K562 (cell line): ENCODE results near the gene CT55. TPM values are rescaled to one million over a fixed set of nuclear protein-coding genes. Genes with fewer than 3 reads are reported as not detected.
"Not testable (repeated sequence)": the region's sequence is repeated elsewhere in the genome, so short reads cannot be mapped to it uniquely, and the experiment has no call there.

Experiments
- ATAC-seq: fragments of 200-7000 bp; cut with Tn5 transposase; 3 replicates; pipeline ENCODE4 v1.9.1; 2020; ENCODE audit warnings: moderate library complexity
- BruUV-seq: library from RNA; stranded (reverse); fragments of 400-500 nt; replicated peaks from 2 replicates; lab custom pipeline; 2021; lab: Mats Ljungman, UMichigan
- CTCF ChIA-PET: fragments of 300-600 bp; formaldehyde crosslinking; extraction: SDS; loops from one replicate; lab custom pipeline; 2021; ENCODE audit warnings: low intra/inter-chr PET ratio; lab: Yijun Ruan, JAX
- POLR2A ChIA-PET: fragments of 300-600, 350-650 bp; sonication (Branson Sonifier 250); formaldehyde crosslinking; extraction: SDS; loops from one replicate; lab custom pipeline; 2021; ENCODE audit warnings: antibody characterized with exemption, inconsistent platforms; lab: Yijun Ruan, JAX
- DNase-seq, 4 experiments: peaks; one replicate each; pipeline versions ENCODE4 v3.0.0 to v3.0.0-alpha.2; 2011 to 2018; ENCODE audit warnings: low spot score in 3 of 4, mixed read lengths in 3 of 4; ENCODE audit errors: extremely low read depth in 1 of 4
- FAIRE-seq: peaks from 2 replicates; lab custom pipeline; 2011; peaks lifted over from hg19 to GRCh38; lab: Jason Lieb, UNC
- H2AFZ ChIP-seq: 2 replicates; pipeline ENCODE4 v1.6.0; 2011; ENCODE audit warnings: low read depth, low read length, control low read depth, inconsistent platforms
- H3K27ac ChIP-seq: fragments of 200-600 bp; 3 replicates; pipeline ENCODE4 v1.8.0; 2011; ENCODE audit warnings: low read depth, mild to moderate bottlenecking, control low read depth, inconsistent platforms, low read length, moderate library complexity, mixed read lengths; ENCODE audit errors: extremely low read depth
- H3K27me3 ChIP-seq, 2 experiments: fragments of 300-600 bp in 1 of 2; 2 replicates in 1 of 2; 3 replicates in 1 of 2; pipeline versions ENCODE4 v1.6.0 to v1.8.0; 2011; ENCODE audit warnings: inconsistent platforms in 2 of 2, low read length in 2 of 2, mild to moderate bottlenecking in 1 of 2, mixed read lengths in 1 of 2, moderate library complexity in 1 of 2; ENCODE audit not compliant: control insufficient read depth in 2 of 2, insufficient read depth in 2 of 2
- H3K36me3 ChIP-seq: fragments of 300-600 bp; 3 replicates; pipeline ENCODE4 v1.8.0; 2011; ENCODE audit warnings: mild to moderate bottlenecking, low read length, inconsistent platforms; ENCODE audit not compliant: control insufficient read depth, insufficient read depth
- H3K4me1 ChIP-seq, 2 experiments: fragments of 200-600 bp in 1 of 2; replicated peaks in 1 of 2; 2 replicates in 1 of 2; 3 replicates in 1 of 2; pipeline versions ENCODE4 v1.5.1 to v1.8.0; 2011; ENCODE audit warnings: inconsistent platforms in 2 of 2, low read length in 2 of 2, mild to moderate bottlenecking in 1 of 2, mixed read lengths in 1 of 2, moderate library complexity in 1 of 2; ENCODE audit not compliant: control insufficient read depth in 2 of 2, insufficient read depth in 2 of 2
- H3K4me2 ChIP-seq: 2 replicates; pipeline ENCODE4 v1.6.1; 2011; ENCODE audit warnings: low read length, control low read depth, inconsistent platforms, mixed read lengths; ENCODE audit not compliant: insufficient read depth
- H3K4me3 ChIP-seq: fragments of 200-600 bp; sonication (generic), shearing (Covaris generic); 2 replicates; pipeline ENCODE4 v1.5.1; 2016; ENCODE audit warnings: control low read depth, inconsistent platforms
- H3K79me2 ChIP-seq: fragments of 200-600 bp; 3 replicates; pipeline ENCODE4 v1.8.0; 2011; ENCODE audit warnings: low read length, inconsistent platforms; ENCODE audit not compliant: control insufficient read depth, insufficient read depth
- H3K9ac ChIP-seq, 2 experiments: 2 replicates each; pipeline versions ENCODE4 v1.6.0 to v1.6.1; 2011; ENCODE audit warnings: low read depth in 2 of 2, low read length in 2 of 2, control low read depth in 1 of 2, inconsistent platforms in 1 of 2, mild to moderate bottlenecking in 1 of 2, mixed read lengths in 1 of 2; ENCODE audit not compliant: insufficient read depth in 1 of 2
- H3K9me1 ChIP-seq: one replicate; pipeline ENCODE4 v1.6.0; 2011; ENCODE audit warnings: inconsistent platforms, mild to moderate bottlenecking, low read length, moderate library complexity; ENCODE audit not compliant: control insufficient read depth, insufficient read depth
- H3K9me3 ChIP-seq: replicated peaks from 2 replicates; pipeline ENCODE4 v1.5.1; 2011; ENCODE audit warnings: low read depth, low read length, inconsistent platforms; ENCODE audit not compliant: control insufficient read depth, insufficient read depth
- H4K20me1 ChIP-seq: replicated peaks from 2 replicates; pipeline ENCODE4 v1.6.1; 2011; ENCODE audit warnings: low read length, inconsistent platforms, mixed read lengths; ENCODE audit not compliant: control insufficient read depth, insufficient read depth
- RAD21 ChIP-seq, 2 experiments: fragments of 250-450 bp in 1 of 2; fragments of 450-650 bp in 1 of 2; sonication (Bioruptor Pico) in 1 of 2; formaldehyde crosslinking in 1 of 2; IDR thresholded peaks in 1 of 2; conservative IDR thresholded peaks in 1 of 2; 2 replicates each; pipeline versions ENCODE4 v1.4.0 to v1.8.0; 2020 to 2022; ENCODE audit warnings: mild to moderate bottlenecking in 2 of 2, moderate library complexity in 1 of 2
- RFX1 ChIP-seq: fragments of 450-650 bp; IDR thresholded peaks from 2 replicates; pipeline ENCODE4 v1.6.1; 2016; ENCODE audit warnings: mild to moderate bottlenecking, moderate library complexity
- STAG1 ChIP-seq: sonication (generic); formaldehyde crosslinking; IDR thresholded peaks from 2 replicates; pipeline ENCODE4 v1.5.0; 2020; ENCODE audit warnings: missing genetic modification reagents, borderline replicate concordance
- WGBS: fragments of 100-300 bp; shearing (Covaris generic); methylation state at CpG from one replicate; pipeline ENCODE4 v1.1.6; 2016; ENCODE audit warnings: low coverage, mixed read lengths; ENCODE audit not compliant: insufficient coverage; ENCODE audit errors: missing lambda C conversion rate; 5-methylcytosine and 5-hydroxymethylcytosine counted together
- in situ Hi-C: fragments of 300-500 bp; cut with MboI; formaldehyde crosslinking; loops from 4 replicates; pipeline ENCODE4 v1.15.0; 2018; ENCODE audit warnings: inconsistent platforms, mixed read lengths
- intact Hi-C: fragments of 100-400 bp; cut with micrococcal nuclease; formaldehyde crosslinking; loops from 2 replicates; pipeline ENCODE4 v1.14.2; 2022
- polyA plus RNA-seq, 8 experiments: library from polyadenylated mRNA; depleted of rRNA in 4 of 8; stranded (reverse) in 5 of 8; unstranded in 3 of 8; fragments of >200 nt; fragmentation: Nextera tagmentation in 2 of 8; fragmentation: Illumina TruSeq in 1 of 8; extraction: Ambion mirVana in 2 of 8; extraction: Trizol in 1 of 8; gene quantifications; 2 replicates each; pipeline versions ENCODE4 v1.2.1 to v1.2.3, GENCODE V29; 2011 to 2014; ENCODE audit warnings: inconsistent platforms in 1 of 8, missing spikeins in 1 of 8
- total RNA-seq, 7 experiments: library from RNA; depleted of rRNA in 6 of 7; stranded (reverse); fragments of >200 nt in 6 of 7; fragmentation: Illumina TruSeq in 2 of 7; extraction: Trizol in 2 of 7; gene quantifications; 2 replicates each; pipeline versions ENCODE4 v1.2.1 to v1.2.3, GENCODE V29; 2011 to 2021; ENCODE audit warnings: low replicate concordance in 1 of 7
- TF ChIP-seq, protein P1 (sequence below), 2 experiments: fragments of 450-650 bp; formaldehyde crosslinking in 1 of 2; IDR thresholded peaks; 2 replicates each; pipeline versions ENCODE4 v1.4.0 to v1.6.1; 2014 to 2020; ENCODE audit warnings: mild to moderate bottlenecking in 2 of 2, borderline replicate concordance in 1 of 2, low read depth in 1 of 2
- TF ChIP-seq, protein P2 (sequence below), 3 experiments: IDR thresholded peaks in 2 of 3; conservative IDR thresholded peaks in 1 of 3; 2 replicates each; pipeline ENCODE4 v1.5.1; 2011 to 2012; ENCODE audit warnings: low read length in 3 of 3, mild to moderate bottlenecking in 3 of 3, control low read depth in 2 of 3, improper control_type of control experiment in 1 of 3, inconsistent platforms in 1 of 3, low read depth in 1 of 3, mixed read lengths in 1 of 3, moderate library complexity in 1 of 3; ENCODE audit not compliant: insufficient read depth in 2 of 3

Gene CT55
- total and polyA plus RNA-seq, 9 of the 15 experiments (the other 6 are each of a cell fraction or from before 2014, with no cell fraction given) = 48.5 to 98.9 (median 73.2) TPM

DNA sequence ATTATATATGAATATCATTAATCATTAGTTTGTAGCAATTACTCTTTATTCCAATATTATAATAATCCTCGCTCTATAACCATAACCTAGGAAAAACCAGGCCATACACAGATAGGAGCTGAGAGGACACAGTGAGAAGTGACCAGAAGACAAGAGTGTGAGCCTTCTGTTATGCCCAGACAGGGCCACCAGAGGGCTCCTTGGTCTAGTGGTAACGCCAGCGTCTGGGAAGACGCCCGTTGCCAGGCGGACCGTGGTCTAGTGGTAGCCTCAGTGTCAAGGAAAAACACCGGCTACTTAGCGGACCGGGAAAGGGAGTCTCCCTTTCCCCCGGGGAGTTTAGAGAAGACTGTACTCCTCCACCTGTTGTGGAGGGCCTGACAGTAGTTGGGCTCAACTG is 35.2 kb upstream of the CT55 start:
- FAIRE-seq, H4K20me1 ChIP-seq, H3K9me1 ChIP-seq, H3K4me3 ChIP-seq, DNase-seq, ATAC-seq, CTCF ChIA-PET, BruUV-seq, H3K4me2 ChIP-seq, H3K9ac ChIP-seq, H2AFZ ChIP-seq, H3K9me3 ChIP-seq, H3K27me3 ChIP-seq, H3K36me3 ChIP-seq, intact Hi-C loops, H3K79me2 ChIP-seq, H3K27ac ChIP-seq, H3K4me1 ChIP-seq: not testable (repeated sequence)
- 0% methylated on average over 10 of the region's 11 CpGs for WGBS
- TF ChIP-seq RAD21 (CRISPR knock-in tag; conservative IDR thresholded peaks at IDR 0.05 in 1 of 2, IDR thresholded peaks at IDR 0.05 in 1 of 2) (peak; percentile 53 to 77), STAG1 (peak; percentile 28; the same call in 1 of the 2 replicates), RFX1 (peak; percentile 27; the same call in 1 of the 2 replicates)
- TF ChIP-seq, protein P1, sequence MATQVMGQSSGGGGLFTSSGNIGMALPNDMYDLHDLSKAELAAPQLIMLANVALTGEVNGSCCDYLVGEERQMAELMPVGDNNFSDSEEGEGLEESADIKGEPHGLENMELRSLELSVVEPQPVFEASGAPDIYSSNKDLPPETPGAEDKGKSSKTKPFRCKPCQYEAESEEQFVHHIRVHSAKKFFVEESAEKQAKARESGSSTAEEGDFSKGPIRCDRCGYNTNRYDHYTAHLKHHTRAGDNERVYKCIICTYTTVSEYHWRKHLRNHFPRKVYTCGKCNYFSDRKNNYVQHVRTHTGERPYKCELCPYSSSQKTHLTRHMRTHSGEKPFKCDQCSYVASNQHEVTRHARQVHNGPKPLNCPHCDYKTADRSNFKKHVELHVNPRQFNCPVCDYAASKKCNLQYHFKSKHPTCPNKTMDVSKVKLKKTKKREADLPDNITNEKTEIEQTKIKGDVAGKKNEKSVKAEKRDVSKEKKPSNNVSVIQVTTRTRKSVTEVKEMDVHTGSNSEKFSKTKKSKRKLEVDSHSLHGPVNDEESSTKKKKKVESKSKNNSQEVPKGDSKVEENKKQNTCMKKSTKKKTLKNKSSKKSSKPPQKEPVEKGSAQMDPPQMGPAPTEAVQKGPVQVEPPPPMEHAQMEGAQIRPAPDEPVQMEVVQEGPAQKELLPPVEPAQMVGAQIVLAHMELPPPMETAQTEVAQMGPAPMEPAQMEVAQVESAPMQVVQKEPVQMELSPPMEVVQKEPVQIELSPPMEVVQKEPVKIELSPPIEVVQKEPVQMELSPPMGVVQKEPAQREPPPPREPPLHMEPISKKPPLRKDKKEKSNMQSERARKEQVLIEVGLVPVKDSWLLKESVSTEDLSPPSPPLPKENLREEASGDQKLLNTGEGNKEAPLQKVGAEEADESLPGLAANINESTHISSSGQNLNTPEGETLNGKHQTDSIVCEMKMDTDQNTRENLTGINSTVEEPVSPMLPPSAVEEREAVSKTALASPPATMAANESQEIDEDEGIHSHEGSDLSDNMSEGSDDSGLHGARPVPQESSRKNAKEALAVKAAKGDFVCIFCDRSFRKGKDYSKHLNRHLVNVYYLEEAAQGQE (IDR thresholded peaks at IDR 0.05; ENCODE audit: borderline replicate concordance) = peak; percentile 40; the same call in 1 of the 2 replicates
- TF ChIP-seq, protein P1 (CRISPR knock-in tag; IDR thresholded peaks at IDR 0.05; ENCODE audit: low read depth) = not testable (repeated sequence)
- TF ChIP-seq, protein P2, sequence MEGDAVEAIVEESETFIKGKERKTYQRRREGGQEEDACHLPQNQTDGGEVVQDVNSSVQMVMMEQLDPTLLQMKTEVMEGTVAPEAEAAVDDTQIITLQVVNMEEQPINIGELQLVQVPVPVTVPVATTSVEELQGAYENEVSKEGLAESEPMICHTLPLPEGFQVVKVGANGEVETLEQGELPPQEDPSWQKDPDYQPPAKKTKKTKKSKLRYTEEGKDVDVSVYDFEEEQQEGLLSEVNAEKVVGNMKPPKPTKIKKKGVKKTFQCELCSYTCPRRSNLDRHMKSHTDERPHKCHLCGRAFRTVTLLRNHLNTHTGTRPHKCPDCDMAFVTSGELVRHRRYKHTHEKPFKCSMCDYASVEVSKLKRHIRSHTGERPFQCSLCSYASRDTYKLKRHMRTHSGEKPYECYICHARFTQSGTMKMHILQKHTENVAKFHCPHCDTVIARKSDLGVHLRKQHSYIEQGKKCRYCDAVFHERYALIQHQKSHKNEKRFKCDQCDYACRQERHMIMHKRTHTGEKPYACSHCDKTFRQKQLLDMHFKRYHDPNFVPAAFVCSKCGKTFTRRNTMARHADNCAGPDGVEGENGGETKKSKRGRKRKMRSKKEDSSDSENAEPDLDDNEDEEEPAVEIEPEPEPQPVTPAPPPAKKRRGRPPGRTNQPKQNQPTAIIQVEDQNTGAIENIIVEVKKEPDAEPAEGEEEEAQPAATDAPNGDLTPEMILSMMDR (IDR thresholded peaks at IDR 0.05 in 2 of 3, conservative IDR thresholded peaks at IDR 0.05 in 1 of 3; ENCODE audit: insufficient read depth in 2 of 3, low read depth in 1 of 3, low read length in 3 of 3) = peak; percentile 14 to 38 (median 33); a peak in 4 of 6 replicates
- POLR2A ChIA-PET = interaction anchor here (0.6 kb wide), 1 partner anchor 14 kb away, joined by 3 read pairs; no protein-coding TSS in a partner anchor
- in situ Hi-C loops = loop anchor here (25.0 kb wide), 1 partner anchor 94 kb away; the partner anchor contains the start of gene ETDB
